HG02970 (cell line): ENCODE data around the gene STK17B.
"Not testable (repeated sequence)": the region's sequence is repeated elsewhere in the genome, so short reads cannot be mapped to it uniquely, and the experiment has no call there.

Experiments
- ATAC-seq: cut with Tn5 transposase; IDR thresholded peaks from one replicate; pipeline ENCODE4 v1.9.1; 2021; ENCODE audit warnings: mild to moderate bottlenecking, moderate library complexity, moderate number of reproducible peaks; ENCODE audit not compliant: unreplicated experiment, low FRiP score

The STK17B gene

DNA sequence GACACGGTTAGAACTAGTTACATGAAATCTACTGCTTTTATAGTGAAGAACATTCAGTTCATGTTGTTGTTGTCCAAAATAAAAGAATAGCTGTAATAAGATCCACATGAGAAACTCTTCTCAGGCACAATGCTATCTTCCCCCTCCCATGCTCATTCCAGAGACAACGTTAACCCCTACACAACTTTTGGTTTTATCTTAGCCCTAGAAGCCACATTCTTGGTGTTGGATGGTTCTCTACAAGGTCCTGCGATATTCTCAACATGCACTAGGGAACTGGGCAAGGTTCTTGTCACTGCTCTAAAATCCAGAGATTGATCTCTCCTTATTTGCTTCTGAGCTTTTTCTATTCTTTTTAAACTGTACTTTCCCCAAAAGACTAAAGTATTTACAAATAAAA is 51.5 kb downstream of the STK17B start:
- ATAC-seq: no peak

DNA sequence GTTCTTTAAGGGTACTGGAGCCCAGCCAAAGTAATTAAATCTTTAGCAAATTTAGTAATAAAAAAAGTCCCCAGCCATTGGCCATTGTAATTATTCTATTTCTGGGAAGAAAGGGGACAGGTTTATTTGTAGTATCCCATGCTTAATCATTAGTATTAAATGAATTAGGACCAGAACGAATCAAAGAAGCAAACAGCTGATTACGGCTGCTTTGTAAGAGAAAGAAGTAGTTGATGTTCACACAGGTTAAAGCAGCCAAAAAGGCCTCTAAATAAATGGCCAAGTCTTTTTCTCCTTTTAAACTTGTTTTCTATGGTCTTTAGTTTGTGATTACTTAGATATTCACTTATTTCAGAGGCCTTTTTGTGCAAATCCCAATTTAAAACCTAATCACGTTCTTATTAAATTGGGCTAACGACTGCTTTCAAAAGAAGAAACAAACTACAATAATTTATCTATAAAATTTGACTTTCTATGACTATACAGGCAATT is 54.1 kb downstream of the STK17B start:
- ATAC-seq: no peak

DNA sequence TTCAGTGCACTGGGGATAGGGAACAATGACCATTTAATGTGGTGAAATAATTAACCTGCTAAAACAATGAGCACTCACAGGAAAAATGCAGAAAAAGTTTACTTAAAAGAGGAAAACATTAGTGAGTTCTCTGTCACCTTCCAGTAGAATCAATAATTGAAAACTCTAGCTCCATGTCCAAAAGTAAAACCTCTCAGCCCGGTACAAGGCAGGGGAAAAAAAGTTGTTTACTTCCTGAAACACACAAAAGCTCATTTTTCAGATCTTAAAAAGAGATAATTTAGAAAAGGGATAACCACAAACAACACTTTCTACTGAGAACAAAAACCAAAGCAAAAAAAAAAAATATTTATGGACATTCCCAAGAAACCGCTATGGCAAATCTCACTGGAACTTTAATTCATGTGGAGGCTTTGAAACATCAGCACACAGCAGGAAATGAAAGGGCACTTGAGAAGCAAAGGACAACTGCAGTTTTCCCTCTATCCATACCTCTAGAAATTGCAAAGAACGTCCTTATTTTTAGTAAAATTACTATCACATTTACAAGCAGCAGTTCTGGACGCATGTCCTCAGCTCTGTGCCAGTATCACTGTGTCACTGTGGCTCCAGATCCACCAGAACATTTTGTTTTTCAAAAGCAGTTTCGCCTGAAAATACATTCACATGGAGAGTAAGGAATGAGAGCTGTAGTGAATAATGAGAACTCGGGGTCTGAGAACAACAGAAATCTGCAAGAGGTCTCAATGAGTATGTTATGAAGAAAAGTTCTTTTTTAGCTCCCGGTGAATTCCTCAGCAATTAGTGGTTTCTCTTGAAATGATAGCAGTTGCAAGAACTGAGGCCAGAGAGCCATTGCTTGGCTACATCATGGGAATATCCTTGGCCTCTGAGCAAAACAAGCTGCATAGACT is 58.1 kb downstream of the STK17B start:
- ATAC-seq: no peak

DNA sequence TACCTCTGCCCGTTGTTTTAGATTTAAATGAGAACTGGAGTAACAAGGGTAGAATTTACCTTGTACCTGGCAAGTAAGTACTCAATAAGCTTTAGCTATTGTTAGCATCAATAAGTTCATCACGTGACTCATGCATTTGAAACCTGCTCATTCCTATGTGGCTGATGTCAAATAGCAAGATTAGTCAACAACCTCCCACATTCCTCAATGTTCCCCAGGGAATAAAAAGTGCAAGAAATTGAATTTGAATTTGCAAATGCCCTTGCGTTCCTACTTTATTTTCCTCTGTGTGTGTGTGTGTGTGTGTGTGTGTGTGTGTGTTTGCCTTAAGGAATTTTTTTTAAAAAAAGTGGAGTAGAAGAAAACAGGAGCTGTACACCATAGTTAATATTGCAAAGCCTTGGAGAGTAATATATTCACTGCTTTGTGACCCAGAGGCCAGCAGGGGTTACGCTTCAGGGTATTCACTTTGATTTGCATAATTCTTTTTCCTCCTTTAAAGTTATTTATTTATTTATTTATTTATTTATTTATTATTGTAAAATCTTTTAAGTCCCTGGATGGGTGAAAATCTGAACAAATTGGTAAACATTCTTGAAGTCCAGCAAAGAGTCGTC is 58.9 kb downstream of the STK17B start:
- no peak for ATAC-seq

DNA sequence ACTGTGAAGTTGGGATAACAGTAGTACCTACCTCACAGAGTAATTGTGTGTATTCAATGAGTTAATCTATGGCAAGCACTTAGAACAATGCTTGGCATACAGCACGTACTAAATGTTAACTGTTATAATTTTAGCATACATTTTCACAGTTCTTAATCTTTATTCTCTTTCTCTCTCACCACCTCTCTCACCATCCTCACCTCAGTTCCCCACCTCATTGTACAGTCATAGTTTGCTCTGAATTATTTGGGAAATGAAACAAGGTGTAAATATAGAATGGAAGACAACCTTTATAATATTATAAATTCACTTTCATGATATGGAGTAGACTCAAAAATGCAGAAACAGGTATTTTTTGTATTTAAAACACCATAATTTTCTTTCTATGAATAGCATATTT is 62.8 kb downstream of the STK17B start:
- ATAC-seq: no peak

DNA sequence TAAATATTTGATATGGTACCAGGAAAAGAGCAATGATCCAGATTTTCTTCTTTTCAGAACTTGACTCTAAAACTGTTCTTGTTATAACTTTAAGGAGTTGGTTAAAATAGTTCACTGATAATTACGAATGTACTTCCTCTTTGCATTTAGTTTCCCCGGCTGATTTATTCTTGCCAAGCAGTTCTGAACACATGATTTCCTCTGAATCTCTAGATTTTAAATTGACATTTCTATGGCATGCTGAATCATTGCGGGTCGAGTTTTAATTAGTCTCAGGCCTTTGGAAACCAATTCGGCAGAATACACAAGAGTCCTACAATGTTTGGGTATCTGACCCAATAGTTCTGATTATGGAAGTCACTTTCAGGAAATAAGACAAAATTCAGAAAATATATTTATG is 65.4 kb downstream of the STK17B start:
- no peak for ATAC-seq

DNA sequence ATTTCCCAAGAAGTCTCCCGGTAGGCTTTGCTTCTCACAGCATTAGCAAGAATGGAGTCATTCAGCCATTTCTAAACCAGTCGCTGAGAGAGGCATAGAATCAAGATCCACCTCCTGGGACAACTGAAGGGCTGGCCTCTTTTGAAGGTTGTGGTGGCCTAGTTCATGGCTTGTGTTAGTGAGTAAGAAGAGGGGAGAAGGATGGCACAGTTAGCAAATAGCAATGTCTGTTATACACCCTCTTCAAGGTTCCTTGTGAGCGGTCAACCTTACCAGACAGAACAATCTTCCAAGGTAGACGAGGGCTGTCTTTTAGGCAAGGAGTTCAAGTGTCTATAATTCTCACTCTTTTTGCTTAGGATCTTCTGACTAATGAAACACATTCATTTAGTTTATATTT is 67.3 kb downstream of the STK17B start:
- no peak for ATAC-seq

DNA sequence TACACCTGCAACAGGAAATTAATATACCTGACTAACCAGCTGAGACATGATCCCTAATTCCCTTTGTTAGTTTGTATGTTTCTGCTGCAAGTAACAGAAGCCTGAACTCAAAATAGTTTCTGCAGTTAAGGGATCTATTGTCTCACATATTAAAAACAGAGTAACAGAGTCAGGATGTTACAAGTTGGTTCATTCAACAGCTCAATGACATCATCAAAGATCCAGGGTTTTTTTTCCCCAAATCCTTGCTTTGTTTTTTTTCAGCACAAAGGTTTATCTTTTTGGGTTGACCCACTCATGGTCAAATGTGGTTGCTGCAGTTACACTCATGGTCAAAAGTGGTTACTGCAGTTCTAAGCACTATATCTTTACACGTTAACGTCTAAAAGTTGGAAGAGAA is 67.8 kb downstream of the STK17B start:
- no peak for ATAC-seq

GRCh38 chr2:196101325-196101991 is 69.9 kb downstream of the STK17B start:
- peak; percentile 92 for ATAC-seq

DNA sequence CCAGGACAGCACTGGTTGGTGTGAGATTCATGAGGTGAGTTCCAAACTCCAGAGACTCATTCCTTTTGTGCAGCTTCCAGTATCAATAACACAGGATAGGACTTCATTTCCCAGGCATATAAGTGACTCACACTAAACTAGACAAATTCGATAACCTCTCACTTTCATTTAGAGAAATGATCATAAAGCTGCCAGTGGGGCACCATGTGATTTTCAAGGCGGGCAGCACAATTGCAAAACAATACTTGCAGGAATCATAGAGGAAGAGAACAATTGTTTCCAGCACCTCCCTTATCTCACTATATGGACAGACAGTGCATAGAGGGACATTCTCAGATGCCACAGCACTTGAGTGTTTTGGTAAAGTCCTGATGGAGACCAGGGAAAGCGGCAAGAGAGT is 71.5 kb downstream of the STK17B start:
- ATAC-seq: no peak

DNA sequence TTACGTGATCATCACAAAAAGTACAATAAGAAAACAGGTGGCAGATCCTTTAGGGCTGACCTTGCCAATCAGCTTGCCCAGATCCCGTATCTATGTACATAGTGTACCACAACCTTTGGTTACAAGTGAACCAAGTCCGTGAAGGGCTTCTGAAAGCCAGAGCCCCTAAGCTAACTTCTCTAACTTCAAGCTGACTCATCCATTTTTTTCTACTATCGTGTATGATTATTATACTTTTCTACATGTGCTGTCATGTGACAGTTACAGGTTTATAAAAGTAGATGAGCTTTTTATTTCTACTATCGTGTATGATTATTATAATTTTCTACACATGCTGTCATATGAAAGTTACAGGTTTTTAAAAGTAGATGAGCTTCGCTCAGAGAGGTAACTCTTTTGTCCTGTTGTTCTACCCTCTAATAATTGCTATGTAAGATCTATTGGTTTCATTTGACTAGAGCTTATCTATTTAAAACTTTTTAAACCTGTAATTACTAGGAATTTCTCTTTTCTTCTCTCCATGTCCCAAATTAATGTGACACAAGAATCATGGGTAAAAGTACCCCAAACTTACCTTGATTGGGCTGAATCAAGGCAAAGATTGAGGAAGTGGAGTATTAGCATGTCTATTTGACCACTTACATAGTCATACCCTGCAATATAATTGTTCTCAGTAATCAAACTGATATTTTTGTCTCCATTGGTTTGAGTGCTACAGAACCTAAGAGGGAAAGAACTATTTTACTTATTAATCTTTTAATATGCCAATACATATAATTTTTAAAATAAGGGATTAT is 73.3 kb downstream of the STK17B start:
- ATAC-seq: no peak

DNA sequence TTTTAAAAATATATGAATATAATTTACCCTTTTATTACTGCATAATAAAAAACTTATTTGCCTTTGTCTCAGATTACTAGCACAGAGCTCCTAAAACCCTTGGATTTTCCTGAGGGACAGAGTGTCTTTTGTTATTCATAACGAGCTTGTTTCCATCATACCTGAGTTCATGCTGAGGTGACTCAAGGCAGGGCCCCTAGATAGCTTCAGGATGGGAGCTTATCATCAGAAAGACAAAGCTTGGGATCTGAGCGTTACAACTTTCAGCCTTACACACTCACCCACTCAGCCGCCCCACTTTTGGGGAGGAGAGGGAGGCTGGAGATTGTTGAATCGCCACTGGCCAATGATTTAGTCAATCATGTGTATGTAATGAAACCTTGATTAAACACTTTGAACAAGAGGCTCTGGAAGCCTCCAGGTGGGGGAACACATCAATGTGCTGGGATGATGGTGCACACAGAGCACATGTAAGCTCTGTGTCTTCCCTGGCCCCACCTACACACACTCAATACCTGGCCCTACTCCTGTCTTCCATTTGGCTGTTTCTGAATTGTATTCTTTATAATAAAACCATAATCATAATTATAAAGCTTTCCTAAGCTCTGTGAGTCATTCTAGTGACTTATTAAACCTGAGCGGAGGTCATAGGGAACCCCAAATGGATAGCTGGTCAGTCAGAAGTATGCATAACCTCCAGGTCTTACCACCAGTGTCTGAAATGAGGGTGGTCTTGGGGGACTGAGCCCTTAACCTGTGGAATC is 74.2 kb downstream of the STK17B start:
- no peak for ATAC-seq

DNA sequence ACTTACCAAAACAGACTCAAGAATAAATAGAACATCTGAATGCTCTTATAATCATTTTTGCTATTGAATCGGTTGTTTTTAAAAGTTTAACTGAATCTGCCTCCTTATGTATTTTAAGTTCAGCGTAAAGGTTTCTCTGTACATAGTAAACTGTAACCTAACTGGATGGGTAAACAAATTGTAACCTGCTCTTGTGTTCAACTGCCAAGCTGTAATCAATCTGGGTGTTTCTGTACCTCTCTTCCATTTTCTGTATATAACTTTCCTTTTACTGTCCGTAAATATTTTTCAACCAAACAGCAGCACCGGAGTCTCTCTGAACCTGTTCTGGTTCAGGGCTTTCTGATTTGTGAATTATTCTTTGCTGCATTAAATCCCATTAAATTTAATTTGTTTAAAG is 75.1 kb downstream of the STK17B start:
- ATAC-seq: no peak

- not testable (repeated sequence) for ATAC-seq
Observed at GRCh38 chr2:196089448-196089847, 81.9 kb downstream of the STK17B start.

DNA sequence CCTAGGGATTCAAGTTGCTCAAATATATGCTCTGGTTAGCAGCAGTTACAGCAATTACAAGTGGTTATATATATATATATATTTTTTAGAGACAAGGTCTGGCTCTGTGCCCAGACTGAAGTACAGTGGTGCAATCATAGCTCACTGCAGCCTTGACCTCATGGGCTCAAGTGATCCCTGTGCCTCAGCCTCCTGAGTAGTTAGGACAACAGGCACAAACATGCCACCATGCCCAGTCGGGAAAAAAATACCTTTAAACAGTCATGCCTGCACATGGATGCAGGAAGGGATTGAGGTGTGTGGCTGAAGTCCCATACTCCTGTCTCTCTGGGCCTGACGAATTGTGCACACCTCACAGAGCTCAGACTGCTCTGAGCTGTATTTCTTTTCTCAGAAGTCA is 83.2 kb downstream of the STK17B start:
- no peak for ATAC-seq

GRCh38 chr2:196086517-196087368 is 84.6 kb downstream of the STK17B start:
- ATAC-seq: no peak

- no peak for ATAC-seq
Observed at GRCh38 chr2:196083601-196084000, 87.8 kb downstream of the STK17B start.
